Hippocampal formation (tissue), 2 donors: ENCODE results near the gene POLR1C.
"Not testable (repeated sequence)": the region's sequence is repeated elsewhere in the genome, so short reads cannot be mapped to it uniquely, and the experiment has no call there.

Source experiments
- DNase-seq, 2 donors: peaks; one replicate each; lab custom pipeline; 2025; lab: John Stamatoyannopoulos, UW

Gene POLR1C, protein sequence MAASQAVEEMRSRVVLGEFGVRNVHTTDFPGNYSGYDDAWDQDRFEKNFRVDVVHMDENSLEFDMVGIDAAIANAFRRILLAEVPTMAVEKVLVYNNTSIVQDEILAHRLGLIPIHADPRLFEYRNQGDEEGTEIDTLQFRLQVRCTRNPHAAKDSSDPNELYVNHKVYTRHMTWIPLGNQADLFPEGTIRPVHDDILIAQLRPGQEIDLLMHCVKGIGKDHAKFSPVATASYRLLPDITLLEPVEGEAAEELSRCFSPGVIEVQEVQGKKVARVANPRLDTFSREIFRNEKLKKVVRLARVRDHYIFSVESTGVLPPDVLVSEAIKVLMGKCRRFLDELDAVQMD

DNA sequence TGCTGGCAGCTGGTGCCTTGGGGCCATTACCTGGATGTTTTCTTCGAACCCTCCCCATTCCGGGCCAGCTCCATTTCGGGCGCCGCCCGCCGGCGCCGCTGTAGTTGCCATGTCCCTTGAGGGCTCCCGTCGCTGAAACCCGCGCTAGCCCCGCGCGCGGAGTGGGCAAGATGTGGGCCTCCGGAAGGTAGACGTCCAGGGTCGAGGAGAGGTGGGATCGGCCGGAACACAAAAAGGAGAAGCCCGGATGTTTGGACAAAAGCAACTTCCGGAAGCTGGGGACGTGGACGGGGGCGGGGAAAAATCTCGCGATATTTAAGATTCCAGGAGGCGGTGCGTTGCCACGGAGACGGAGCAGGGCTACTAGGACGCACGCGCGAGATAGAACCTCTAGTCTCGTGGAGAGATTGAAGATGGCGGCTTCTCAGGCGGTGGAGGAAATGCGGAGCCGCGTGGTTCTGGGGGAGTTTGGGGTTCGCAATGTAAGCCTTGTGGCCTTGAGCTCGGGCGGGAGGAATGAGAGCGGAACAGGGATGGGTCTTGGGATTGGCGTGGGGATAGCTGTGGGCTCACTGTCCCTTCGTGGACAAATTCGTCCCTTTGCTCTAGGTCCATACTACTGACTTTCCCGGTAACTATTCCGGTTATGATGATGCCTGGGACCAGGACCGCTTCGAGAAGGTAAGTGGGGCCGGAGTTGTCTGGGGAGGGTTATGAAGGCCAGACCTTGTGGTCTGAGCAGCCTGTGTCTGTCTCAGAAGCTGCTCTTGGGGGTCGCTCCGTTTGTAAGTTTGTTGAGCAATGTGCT is at the start of gene POLR1C, which contains the start of gene YIPF3:
Gene POLR1C (plus strand): TSS at position 393 of the 808 bp plus-strand sequence. CDS start 21 bp downstream, at position 414.
Gene YIPF3 (minus strand): TSS at position 230 of the 808 bp plus-strand sequence. CDS start 119 bp downstream, at position 111.
- peak; percentile 95 to 97 for DNase-seq

DNA sequence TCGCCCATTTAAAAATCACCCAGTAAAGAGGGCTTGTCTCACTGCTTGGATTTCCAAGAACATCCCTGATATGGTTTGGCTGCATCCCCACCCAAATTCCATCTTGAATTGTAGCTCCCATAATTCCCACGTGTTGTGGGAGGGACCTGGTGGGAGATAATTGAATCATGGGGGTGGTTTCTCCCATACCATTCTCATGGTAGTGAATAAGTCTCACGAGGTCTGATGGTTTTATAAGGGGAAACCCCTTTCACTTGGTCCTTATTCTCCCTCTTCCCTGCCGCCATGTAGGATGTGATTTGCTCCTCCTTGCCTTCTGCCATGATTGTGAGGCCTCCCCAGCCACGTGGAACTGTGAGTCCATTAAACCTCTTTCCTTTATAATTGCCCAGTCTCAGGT is 49.6 kb upstream of the POLR1C start:
- not testable (repeated sequence) for DNase-seq

DNA sequence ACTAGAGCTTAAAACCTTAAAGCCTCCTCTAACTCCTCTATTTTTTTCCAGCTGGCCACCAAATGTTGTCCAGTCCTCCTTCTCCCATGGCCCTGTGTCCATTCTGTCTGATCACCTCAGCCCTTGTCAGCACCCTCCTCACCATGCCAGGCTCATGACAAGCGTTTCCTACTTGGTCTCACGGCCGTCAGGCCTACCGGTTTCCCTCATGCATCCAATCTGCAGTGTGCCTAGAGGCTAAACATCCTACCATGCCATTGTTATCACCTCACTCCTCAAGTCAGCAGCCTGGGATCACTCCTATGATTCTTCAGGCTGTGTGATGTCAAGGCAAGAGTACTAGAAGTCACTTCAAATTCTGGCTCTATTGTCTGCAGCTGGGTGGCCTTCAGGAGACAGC is 49.1 kb upstream of the POLR1C start:
- no peak for DNase-seq

DNA sequence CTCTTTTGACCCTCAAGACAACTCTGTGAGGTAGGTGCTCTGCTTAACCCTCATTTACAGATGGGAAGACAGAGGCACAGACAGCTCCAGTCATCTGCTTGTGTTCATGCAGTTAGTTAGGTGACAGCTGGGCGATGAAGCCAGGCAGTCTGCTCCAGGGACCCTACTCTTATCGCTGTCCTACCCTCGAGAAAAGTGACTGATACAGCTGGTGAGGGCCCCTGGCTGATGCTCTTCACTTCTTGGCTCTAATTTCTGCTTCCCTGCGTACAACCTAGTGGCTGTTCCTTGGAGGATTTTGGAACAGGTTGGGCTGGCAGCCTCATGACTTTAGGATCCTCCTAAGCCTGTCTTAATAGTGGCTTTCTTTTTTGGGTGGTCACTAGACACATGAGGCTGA is 48.6 kb upstream of the POLR1C start:
- no peak for DNase-seq

DNA sequence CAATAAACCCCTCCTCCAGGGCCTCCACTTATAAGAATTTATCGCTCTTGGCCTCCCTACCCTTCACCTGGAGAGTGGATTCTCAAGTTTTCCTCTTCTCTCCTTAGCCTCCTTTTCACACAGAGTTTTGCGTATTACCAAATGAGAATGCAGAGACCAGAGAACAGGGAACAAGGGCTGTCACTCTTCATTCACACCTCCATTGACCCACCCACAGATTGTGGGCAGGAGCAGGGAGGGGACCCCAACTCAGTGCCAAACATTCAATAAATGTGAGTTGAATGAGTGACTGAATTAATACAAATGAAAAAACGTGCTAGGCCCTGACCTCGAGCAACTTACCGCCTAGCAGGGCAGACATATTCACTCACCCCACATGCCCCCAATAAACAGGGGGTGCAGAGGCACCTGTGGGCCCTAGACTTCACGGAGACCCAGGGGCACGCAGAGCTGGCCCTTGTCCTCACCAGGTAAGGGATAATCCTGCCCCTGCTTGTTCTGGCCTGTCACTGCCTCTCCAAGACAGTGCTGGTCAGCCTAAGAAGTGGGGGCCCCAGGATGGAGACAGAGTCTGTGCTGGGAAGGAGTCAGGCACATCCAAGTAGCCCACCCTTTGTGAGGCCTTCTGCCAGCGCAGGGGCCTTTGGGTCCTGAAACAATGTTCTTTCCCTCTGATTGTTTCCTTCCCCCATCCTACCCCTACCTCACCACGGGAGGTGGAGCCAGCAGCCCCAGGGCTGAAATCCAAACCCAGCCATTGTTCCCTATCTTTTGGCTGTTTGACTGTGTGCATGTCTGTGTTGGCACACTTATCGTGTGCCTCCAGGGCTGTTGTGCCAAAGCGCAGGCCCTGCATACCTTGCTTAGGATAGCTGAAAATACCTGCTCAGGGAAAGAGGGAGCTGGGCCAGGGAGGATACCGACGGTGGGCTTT is 47.9 kb upstream of the POLR1C start:
- DNase-seq, result no peak

DNA sequence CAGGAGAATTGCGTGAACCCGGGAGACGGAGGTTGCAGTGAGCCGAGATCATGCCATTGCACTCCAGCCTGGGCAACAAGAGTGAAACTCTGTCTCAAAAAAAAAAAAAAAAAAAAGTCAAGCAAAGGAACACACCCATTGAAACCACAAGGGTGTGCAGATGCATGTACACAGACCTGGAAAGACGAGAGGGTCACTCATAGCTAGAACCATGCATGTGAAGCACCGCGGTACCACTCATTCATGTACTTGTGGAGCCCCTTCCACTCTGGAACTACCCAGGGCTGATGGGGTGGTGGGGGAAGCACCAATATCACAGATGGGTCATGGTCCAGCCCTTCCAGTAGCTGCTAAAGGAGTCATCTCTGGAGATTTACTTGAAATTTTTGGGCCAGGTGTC is 46.9 kb upstream of the POLR1C start:
- no peak for DNase-seq

DNA sequence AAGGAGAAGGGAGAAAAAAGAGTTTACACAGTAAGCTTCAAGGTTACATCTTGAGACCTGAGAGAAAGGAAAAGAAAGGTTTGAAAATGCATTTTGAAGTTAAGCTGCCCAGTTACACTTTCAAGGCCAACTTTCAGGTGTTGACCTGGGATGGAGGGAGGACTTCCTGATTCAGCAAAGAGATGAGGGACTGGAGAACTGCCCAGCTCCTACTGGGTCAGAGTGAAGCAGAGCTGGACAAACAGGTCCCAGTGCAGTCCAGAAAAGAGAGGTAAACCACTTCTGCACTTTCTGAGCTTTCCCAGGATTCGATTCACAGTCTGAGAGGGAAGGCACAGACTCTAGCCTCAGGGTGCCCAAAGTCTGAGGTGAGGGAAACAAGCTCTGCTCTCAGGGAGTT is 45.5 kb upstream of the POLR1C start:
- no peak for DNase-seq

DNA sequence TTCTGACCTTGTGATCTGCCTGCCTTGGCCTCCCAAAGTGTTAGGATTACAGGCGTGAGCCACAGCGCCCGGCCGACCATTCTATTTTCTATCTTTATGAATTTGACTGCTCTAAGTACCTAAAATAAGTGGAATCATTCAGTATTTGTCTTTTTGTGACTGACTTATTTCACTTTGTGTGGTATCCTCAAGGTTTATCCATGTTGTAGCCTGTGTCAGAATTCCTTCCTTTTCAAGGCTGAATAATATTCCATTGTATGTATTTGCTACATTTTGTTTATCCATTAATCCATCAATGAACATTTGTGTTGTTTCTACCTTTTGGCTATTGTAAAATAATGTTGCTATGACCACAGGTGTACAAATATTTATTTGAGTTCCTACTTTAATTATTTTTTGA is 44.4 kb upstream of the POLR1C start:
- DNase-seq, result no peak

DNA sequence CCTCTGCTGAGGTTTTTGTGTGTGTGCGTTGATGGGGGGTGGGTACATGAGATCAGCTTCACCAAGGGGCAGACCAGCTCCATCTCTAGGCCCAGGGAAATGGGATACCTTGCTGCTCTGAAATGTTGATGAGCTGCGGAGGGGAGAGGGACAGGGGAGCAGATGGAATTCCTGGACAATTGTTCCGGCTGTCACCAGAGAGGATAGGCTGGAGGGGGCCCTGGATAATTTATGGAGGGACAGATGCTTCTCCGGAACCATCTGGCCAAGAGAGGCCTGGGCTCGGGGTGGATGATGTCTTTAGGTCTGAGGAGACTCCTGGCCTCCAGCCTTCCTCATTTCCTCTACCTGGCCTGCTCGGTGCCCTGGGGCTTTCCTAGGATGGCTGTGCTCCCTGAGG is 41.4 kb upstream of the POLR1C start:
- no peak for DNase-seq

DNA sequence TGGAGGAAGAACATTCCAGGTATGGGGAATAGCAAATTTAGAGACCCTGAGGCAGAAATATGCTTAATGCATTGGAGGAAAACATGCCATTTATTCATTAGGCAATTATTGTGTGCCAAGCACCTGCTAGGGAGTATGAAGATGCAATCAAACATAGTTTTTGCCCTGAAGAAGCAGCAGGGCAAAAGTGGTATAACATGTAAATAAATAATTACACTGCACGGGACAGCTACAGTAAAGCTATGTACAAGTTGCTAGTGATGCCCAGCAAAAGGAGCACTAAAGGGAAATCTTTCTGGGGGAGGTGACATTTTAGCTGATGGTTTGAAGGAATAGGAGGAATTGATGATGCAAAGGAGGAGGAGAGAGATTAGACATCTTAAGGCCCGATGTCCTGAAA is 40.1 kb upstream of the POLR1C start:
- DNase-seq, result no peak

DNA sequence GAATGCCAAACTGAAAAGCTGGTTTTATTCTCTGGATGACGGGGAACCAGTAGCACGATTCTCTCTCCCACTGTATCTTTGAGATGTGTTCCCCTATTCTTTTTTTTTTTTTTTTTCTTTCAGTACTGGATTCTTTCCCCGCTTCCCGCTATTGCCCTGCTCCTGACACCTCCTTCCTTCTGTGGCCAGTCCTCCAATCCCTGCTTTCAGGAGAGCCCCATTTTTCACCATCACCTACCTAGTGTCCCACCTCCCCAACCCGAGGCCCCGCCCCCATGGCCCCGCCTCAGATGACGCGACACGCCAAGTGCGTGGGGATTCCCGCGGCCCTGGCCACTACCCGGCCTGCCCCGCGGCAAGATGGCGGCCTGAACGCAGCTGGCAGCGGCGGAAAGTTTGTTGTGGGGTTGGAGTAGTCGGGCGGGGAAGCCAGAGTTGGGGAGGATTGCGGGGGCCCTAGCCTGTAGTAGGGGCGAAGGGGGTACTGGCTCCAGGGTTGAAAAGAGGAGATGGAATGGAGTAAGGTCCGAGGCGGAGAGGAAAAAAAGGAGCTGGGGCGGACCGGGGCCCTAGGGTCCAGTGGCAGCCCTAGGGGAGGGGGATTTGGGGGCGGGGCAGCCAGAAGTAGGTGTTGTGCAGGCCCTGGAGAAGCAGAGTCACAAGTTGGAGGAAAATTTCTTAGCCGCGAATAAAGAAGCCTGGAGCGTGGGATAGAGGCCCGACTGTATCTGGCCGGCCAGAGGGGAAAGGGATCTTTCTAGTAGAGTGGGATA is 39.5 kb upstream of the POLR1C start, which contains the start of gene TJAP1:
Gene TJAP1 (plus strand): TSS at position 336 of the 773 bp plus-strand sequence. CDS start 21,432 bp downstream, outside the sequence.
- peak; percentile 77 to 88 for DNase-seq

DNA sequence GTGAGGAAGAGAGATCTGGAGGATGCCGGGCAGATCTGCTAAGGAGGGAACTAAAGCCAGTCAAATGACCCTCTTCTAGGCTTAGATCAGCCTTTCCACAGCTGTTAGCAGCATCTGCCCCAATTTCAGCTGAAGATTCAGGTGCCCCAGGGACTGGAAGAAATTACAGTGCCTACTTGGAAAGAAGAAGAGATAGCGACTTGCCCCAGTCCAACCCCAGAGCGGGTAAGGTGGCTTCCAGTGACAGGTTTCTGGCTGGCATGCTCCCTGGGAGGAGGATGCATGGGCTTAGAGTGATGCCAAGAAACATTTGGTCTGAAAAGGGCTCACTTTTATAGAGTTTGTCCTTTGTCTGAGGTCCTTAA is 38.9 kb upstream of the POLR1C start:
- no peak for DNase-seq

DNA sequence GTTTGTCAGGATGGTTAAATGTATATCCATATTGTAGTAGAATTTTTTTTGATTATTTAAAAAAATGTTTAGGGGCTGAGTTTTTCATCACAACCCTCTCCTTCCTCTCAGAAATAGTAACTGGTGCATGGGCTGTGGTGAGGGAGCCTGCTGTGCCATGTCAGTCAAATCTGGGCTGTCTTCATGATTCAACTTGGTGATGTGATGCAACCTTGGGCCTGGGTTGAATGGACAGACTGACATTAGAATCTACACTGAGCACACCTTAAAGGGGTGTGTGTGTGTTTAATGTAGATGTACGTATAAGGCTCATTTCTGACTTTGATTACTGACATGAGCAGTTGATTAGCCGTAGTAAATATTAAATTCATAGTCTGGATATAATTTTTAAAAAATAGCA is 35.8 kb upstream of the POLR1C start:
- DNase-seq, result no peak

DNA sequence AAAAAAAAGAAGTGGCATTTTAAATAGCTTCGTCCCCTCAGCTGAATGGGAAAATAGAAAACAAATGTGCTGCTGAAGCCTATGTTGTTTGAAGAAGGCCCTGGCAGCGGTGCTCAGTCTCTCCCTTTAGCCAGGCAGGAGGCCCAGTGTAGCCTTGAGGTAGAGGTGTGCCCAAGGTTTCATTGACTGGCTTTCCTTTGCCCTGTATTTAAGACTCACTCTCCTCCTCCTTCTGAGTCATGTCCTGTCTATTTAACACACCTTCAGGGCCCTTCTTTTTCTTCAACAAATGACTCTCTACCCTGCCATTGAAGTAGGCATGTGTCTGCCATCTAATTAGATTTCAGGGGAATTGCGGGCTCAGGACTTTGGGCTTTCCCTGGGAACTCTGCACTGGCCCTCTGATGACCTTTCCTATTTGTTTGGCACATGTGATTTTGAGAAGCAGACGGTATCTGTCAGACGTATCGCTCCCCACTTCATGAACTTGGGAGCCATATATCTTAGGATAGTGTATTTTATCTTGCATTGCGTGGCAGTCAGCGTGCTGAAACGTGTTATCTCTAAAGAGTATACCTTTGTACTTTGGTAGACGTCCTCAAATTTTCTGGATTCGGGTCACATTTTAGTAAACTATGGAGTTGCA is 35.2 kb upstream of the POLR1C start:
- DNase-seq, result no peak

DNA sequence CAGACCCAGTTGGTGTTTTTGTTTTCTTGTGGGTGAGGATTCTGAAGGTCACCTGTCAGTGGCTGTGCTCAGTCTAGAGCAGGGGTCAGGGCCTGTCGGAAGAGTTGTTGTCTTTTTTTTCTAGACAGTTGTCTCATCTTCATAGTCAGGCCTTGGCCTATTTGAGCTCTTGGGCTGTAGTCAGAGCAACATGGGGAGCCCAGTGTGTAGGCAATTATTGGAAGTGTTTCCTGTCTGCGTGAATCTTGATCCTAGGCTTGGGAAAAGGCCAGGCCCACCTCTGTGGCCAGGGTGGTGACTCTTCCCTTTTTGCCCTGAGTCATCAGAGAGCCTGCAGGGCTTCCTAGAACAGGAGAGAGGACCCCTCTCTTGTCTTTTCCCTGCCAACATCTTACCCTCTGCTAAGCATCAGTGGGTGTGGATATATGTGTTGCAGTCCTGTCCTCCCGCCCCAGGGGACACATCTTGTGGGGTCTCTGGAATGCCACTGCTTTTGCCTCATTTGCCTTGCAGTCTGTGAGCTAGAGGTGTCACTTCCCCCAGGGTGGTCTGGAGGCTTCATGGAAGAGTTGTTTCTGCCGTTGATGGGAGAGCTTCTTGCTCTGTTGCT is 28.1 kb upstream of the POLR1C start:
- no peak for DNase-seq

DNA sequence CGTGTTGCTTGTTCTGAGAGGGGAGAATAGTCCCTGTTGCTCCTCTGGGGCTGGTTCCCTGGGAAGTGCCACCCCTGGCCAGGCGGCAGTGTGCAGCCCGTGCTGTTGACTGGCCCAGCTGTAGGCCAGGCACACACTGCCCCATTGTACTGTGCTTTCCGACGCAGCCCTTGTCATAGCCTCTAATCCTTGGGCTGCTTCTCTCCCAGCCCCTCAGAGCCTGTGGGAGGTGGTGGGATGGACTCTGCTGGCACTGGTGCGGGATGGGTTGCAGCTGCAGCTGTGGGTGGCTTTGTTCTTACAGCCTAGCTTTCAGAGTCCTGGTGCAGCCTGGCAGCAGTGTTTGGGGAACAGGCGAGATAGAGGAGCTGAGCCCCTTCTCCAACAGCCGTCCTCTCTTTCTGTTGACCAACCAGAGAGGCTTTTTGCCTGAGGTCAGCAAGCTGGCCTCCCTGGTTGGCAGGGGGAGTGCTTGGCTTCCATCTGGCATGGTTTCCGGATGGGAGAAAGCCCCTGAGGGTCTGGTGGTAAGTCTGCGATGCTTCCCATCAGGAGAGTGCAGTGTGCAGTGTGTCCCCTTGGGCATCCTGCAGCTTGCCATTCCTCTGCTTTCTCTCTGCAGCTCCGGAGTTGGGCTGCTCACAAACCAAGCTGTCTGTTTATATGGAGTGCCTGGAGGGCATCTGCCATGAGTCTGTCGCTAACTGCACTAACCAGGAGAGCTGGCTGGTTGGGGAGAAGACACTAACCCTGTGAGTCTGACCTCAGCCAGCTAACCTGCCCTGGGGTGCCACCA is 27.4 kb upstream of the POLR1C start:
- peak; percentile 92 to 98 for DNase-seq

DNA sequence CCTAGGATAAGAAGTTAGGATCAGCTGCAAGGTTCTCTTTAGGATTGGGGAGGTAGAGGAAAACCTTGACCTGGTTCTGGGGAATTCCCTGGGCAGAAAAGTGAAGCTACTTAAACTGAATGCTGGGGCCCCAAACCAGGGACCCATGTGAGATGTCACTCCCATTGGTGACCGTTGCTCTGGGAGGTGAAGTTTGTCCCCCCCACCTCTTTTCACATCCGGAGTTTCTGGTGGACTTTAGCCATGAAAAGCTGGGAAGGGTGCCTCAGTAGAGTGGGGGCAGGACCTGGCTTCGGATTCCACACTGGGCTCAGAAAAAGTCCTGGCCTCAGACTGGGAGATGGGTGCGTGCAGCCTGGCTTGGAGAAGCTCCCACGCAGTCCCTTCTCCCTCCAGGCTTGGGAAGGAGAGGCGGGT is 26.4 kb upstream of the POLR1C start:
- no peak for DNase-seq

DNA sequence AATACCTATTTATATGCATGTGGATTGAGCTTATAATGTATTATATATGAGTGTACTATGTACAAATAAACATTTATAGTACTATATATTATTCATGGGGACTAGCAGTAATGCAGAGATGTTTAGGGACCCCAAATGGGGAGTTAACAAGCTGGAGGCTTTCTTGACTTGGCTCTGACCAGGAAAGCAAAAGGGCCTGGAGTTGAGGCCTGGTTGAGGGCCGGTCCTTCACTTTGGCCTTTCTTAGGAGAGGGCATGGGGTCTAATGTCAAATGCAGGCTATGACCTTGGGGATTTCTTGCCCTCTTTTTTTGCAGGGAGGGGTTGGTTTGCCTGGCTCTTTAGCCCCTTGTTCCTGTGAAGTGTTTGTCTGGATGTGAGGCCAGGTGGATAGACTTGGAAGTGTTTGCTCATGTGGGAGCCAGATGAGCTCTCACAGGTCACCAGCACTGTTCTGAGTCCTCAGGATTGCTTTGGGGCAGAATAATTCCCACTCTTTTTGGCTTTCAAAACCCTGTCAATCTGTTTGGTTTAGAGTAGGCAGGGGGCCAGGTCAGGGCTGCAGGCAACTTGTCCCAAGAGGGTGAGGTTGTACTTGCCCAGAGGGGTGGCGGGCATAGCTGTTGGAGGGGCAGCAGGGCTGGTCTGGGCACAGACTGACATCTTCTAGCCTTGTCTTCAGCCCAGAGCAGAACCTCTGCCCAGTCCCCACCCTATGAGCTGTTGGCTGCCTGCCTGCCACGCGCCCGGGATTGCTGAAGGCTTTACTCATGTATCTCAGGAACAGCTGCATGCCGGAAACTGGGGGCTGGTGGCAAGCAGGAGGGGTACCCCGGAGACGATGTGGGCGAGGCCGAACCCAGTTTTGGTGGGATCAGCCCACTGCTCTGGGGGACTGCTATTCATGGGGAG is 24.9 kb upstream of the POLR1C start:
- DNase-seq, result peak; percentile 77 to 88
